ENCODE measurements around the gene STRN3.

GRCh38 chr14:31043379-31043778 is 17.2 kb upstream of the STRN3 start:
- no peak for TF ChIP-seq CTCF (IDR thresholded peaks at IDR 0.05)
- no peak for TF ChIP-seq POLR2A (IDR thresholded peaks at IDR 0.05)
